ENCODE results near the gene COL18A1.
A peak's percentile ranks its signal among the peaks of the same experiment; 100 is the strongest.

The COL18A1 gene

DNA sequence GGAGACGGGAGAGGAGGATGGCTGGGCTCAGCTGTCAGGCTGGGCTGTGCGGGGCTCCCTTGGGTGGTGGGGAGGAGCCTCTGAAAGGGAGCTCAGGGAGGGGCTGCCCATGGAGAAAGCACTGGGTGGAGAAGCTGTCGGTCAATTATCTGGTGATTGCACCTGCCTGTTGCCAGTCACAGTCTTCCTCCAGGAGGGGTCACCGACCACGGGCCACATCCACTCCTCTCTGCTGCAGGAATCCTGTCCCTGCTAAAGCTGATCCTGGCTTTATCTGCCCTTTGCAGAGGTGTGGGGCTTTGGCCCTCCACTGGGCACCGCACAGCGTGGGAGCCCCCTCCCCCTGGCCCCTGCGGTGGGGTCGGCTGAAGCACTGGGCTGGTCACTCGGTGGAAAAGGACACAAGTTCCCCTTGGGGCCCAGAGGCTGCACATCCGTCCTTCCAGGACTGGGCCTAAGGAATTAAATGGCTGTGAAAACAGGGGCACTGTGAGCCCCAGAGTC lies 21.8 kb upstream of the COL18A1 start:
- peak; percentile 57 for DNase-seq (ENCODE audit: low spot score)

DNA sequence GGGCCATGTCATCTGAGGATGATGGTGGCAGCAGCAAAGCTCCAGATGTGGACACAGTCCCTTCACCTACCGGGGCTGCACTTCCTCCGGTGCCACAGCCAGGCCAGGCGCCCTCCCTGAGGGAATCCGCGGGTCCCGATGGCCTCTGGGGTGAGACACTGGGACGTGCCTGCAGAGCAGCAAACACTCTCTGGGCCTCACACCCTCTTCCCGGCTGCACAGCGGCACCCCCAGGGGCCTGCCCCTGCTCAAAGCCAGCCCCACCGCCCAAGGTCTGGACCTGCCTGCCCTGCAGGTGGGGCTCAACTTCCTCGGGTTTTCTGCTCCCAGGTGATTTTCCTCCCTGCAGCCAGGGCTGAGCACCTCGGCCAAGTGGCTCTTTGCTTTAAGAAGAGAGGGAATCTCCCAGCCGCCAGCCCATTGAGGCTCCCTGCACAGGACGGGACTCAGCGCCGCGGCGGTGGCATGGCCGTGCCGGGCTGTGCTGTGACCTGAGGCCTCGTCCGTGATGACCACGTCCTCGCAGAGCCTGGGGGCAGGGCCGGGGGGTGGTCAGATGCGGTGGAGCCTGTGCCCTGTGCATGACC lies 21.3 kb upstream of the COL18A1 start:
- DNase-seq (ENCODE audit: low spot score) = no peak

DNA sequence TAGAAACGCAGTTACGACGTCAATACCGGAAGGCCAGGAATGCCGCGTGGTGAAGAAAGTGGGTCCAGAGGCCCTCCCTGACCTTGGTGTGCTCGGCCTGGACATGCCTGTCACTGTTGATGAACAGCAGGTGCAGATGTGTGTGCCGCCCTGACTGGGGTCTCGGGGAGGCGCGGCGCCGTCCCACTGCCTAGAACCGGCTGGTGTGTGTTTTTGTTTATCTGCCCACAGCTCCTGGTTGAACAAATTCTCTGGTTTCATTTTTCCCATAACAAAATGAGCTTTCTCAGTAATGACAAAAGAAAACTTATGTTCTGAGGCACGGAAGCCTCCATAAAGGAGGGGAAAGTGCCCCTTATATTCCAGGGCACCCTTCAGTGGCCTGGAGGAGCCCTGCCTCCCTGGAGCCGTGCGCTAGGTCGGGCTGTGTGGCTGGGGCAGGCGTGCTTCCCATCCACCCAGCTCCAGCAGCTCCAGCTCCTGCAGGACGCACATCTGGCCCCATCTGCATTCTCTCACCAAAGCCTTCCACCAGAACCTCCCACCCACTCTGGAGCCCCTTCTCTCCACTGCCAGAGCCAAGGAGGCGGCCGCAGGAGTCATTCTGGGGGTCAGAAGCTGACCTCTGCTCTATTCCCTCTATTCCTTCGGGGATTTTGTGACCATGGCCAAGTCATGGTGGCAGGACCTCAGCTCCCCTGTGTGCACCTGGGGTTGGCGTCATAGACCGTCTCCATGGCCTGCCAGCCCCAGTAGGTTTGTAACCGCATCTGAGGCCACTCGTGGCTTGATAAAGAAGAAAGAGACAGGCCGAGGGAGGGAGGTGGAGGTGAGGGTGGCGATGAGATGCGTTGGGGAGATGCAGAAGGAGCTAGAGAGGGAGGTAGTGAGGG lies 20.1 kb upstream of the COL18A1 start:
- DNase-seq (ENCODE audit: low spot score) = no peak

DNA sequence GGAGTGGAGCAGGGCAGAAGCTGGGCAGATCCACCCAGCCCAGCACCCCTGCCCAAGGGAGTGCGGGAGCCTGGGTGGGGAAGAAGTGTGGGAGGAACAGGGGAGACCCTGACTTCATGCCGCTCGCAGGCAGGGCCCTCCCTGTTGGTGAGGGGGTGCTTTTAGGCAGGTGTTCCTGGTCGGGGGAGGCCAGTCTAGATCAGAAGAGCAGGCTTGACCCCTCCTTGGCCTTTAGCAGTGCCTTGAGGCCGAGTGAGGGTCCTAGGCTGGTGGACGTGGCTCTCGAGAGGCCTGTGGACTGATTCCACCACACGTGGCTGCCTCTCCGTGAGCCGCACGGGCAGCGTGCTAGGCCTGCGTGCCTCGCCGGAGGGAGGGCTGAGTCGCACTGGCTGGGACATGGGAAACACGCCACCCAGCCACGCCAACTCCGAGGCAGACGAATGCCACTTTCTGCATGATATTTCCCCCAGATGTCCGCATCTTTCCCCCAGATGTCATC lies 19.4 kb upstream of the COL18A1 start:
- DNase-seq (ENCODE audit: low spot score) = no peak

DNA sequence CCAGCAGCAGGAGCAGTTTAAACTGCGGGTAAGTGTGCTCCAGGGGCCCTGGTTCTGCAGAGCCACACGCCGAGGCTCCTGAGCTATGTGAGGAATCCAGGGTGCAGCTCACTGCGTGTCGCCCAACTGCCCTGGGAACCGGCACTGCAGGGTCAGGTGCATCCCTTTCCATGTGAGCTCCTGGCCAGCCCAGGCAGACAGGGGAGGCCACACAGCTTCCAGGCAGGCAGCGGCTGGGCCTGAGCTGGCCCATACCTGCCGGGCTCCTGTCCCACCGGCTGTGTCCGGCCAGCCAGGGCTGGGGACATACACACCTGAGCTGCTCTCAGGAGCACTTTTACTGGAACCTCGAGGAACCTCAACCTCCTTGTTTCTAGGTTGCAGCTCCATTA lies 18.6 kb upstream of the COL18A1 start:
- DNase-seq (ENCODE audit: low spot score) = no peak

DNA sequence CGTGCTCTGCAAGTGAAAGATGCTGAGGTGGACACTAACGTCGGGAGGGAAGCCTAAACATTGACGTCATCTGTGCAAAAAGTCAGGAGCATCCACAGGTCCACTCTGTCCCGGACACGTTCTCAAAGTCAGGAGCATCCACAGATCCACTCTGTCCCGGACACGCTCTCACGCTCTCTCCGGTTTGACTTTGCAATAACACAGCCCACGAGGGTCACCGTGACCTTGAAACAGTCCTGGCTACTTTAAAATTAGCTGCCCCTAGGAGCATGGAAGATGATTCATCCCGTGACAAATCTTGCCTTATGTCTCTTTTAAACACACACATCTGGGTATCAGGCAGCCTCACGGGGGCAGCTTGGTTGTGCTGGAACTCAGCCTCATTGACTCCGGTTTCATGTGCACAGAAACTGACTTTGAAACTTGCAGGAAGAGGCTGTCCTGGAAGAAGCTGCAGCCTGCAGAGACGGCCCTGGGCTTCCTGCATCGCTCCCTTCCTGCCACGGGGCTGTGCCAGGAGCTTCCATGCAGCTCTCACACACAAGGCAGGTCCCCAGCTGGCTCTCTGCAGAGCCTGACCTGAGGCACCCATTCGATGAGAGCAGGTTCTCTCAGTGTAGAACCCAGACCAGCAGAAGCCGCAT lies 18.1 kb upstream of the COL18A1 start:
- DNase-seq (ENCODE audit: low spot score) = peak; percentile 23

DNA sequence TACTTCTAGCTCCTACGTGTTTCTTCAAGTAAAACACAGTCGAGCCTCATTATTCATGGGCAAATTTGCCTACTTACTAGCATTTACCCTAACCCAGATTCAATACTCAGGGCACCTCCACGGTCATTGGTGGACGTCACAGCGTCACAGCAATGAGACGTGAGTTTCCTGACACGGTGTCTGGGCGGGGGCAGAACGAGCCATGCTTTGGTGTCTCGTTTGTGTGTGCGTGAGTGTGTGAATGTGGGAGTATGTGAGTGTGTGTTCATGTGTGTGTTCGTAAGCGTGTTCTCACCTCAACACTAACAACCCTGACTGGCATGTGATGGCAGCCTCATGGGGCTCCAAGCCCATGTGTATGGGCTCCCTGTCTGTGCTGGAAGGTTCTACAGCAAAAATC lies 17.5 kb upstream of the COL18A1 start:
- no peak for DNase-seq (ENCODE audit: low spot score)

DNA sequence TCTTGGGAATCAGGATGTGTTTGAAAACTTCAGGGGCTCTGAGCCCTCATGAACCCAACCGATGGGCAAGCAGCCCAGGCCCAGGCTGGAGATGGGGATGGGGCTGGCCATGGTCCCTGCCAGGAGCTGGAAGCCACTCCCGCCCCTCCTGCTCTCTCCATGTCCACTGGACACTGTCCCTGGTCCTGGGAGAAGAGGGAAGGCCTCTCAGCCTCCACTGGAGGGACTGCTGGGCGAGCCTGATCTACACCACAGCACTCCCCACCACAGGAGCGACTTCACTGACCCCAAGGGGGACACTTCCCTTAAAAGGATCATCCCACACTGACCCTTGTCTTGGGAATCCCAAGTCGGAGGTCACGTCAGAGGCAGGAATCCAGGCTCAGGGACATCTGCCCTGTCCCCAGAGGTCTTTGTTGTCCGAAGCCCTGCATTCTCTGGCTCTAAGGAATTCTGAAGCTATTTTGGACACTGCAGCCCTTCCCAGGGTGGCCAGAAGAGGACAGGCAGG lies 16.9 kb upstream of the COL18A1 start:
- DNase-seq (ENCODE audit: low spot score) = no peak

DNA sequence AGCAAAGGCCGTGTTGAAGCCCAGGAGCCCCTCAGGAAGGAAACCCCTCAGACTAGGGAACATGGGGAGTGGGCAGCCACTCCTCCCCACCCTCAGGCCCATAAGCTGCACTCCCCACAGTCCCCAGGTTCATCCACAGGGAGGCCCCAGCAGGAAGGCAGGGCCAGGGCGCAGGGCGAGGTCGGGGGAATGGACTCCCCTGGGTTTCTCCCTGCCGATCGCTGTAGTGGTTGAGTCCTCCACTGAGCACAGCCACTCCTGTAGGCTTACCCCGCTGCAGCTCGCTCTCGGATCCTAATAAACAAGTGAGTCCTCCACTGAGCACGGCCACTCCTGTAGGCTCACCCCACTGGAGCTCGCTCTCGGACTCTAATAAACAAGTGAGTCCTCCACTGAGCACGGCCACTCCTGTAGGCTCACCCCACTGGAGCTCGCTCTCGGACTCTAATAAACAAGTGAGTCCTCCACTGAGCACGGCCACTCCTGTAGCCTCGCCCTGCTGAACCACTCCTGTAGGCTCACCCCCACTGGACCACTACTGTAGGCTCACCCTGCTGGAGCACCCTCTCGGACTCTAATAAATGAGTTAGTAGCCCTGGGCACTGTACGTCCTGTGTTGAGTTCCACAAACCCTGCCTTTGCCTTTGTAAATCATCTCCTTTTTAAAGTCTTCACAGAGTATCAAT lies 16.2 kb upstream of the COL18A1 start:
- no peak for DNase-seq (ENCODE audit: low spot score)

DNA sequence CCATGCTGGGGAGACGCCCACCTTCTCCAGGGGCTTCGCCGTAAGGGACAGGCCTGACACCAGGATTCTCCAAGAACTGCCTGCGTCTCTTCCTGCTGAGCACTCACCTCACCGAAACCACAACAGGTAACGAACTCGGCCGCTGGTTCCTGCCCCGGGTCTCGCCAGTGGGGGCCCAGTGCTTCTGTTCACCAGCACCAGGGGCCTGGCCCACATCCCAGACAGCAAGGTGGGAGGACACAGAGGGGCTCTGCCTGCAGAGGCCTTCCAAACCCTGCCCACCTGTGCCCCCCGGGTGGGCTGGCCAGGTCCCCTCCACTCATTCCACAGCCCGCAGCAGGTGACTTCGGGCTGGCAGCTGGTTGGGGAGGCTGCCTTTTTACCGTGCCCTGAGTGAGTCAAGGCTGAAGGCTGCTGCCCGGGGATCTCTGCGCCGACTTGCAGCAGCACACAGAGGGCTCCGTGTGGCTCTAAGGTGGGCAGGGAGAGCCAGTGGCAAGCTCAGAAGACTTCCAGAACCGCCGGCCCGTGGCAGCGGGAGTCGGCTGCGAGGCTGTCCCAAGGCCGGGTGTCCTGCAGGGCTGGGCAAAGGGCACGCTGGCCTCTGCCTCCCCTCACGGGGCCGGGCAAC lies 14.7 kb upstream of the COL18A1 start:
- no peak for DNase-seq (ENCODE audit: low spot score)

DNA sequence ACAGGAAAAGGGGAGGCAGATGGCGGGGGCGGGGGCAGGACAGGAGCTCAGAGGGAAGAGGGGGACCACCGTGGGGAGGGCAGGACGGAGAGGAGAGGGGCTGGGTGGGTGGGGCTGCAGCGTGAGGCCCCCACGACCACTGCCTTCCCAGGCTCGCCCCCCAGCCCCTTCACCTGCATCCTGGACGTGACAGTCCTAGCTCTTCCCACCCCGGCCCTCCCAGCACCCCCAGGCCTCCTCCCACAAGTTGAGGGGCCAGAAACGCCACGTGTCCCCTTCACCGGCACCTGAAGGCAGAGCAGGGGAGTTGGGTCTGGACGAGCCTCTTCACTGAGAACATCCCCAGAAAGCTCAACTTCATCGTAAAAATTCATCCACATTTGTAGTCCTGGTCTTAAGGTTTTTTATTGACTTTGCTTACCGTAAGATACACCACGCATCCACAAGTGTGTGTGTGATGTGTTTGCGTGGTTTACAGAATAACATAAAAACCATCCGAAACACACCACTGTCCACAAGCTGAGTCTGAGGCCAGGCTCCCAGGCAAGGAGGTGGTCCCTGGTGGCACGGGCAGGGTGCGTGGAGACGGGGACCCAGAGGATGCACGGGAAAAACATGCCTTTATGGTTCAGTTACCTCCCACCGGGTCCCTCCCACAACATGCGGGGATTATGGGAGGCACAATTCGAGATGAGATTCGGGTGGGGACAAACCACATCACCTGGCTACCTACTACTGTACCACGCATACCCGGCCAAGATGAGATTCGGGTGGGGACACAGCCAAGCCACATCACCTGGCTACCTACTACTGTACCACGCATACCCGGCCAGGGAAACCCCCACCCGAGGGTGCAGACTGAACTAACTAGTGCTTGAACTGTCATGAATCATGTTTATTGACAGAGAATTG lies 13.9 kb upstream of the COL18A1 start:
- no peak for DNase-seq (ENCODE audit: low spot score)

DNA sequence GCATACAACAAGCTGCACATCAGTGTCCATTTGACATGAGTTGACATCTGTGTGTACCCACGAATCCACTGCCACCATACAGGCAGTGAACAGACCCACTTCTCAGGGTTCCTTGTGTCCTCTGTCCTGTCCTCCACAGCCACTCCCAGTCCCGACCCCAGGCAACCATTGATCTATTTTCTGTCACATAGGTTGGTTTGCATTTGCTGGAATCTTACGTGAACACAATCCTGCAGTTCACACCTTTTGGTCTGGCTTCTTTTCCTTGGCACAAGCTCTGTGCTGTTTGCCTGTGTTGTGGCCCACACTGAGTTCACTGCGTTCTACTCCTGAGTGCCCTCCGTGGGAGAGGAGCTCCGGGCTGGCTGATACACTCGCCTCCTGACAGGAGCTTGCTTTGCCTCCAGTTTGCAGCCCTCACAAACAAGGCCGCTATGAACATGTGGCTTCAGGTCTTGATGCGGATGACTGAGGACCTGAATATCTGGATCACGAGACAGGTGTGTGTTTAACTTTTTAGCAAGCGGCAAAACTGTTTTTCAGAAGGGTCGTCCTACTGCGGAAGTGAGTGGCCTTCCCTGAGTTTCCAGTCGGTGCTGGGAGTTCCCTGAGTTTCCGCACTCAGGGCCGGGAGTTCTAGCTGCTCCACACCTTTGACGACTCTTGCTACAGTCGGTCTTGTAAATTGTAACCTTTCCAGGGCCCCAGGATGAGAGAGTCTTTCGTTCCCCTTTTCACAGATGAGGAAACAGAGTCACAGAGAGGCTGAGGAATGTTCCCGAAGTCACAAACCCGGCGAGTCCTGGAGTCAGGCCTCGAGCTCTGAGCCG lies 13.0 kb upstream of the COL18A1 start:
- DNase-seq (ENCODE audit: low spot score) = no peak

DNA sequence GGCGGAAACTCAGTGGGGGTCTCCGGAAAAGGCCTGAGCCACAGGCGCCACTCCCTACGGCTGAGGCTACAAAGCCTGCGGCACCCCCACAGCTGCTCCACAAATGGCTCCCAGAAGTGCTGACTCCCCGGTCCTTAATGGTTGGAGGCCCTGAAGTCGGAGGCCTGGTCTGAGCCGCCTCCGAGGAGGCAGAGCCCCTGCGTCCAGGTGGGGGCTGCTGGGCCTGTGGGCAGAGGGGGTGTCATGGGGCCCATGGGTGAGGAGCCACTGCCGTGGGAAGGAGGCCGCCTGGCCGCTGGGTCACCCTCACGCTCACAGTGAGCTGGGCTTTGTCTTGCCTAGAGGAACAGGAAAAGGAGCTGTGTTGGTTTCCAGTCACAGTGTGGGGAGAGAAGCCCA lies 12.4 kb upstream of the COL18A1 start:
- DNase-seq (ENCODE audit: low spot score) = no peak

DNA sequence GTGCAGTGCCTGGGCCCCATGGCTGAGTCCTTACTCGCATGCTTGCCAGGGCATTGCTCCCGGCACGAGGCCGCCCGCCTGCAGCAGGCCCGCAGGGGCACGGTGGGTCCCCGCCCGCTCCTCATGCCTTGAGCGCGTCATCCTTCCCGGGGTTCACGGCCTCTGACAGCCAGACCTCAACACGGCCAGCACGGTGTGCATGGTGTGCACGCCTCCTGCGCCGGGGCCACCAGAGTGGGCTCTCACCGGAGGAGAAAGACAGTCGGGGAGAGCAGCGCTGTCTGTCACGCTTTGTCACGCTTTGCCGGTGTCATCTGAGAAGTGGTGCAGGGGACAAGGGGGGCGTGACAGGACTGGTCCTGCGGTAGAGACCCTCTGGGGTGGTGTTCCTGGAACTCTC lies 11.9 kb upstream of the COL18A1 start:
- DNase-seq (ENCODE audit: low spot score) = no peak

DNA sequence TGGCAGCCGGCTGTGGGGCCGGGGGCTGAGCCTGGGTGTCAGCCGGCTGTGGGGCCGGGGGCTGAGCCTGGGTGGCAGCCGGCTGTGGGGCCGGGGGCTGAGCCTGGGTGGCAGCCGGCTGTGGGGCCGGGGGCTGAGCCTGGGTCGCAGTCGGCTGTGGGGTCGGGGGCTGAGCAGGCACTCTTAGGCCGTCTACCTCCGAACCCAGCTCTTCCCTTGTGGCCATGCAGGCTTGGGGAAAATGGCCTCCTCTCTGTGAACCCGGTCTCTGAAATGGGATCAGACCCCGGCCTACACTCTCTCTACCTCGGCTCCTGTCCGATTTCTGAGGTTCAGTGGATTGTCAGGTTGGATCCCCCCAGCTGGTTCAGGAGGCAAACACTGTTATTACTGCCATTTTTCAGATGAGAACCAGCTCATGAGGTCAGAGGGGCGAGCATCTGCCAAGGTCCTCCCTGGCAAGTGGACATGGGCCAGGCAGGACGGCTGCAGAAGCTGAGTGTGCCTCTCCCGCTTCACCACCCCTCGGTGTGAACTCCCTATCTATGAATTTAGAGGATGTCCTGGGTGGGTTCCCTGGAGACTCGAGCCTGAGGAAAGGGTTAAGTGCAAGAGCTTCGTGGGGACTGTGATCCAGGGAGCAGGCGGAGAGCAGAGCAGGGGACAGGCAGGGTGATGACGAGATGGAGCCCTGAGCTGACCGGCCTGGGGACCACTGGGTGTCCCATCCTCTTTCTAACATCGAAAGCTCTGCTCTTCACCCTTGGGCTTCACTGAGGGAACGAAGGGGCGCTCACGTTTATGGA lies 10.9 kb upstream of the COL18A1 start:
- DNase-seq (ENCODE audit: low spot score) = no peak

DNA sequence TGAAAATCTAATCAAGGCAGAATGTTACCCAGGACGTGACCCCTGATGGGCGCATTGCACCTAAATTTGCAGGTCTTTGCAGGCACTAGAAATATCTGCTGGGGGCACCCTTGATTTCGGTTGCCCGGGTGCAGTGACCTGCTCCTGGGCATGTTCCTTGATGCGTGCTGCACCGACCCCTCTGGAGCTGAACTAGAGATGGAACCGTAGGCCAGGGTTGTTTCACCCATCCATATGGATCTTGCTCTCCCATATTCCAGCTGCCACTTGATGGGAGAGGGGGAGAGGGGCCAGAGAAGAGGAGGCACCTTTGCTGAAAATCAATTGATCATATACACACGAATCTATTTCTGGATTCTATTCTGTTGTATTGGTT lies 8.4 kb upstream of the COL18A1 start:
- no peak for DNase-seq (ENCODE audit: low spot score)

DNA sequence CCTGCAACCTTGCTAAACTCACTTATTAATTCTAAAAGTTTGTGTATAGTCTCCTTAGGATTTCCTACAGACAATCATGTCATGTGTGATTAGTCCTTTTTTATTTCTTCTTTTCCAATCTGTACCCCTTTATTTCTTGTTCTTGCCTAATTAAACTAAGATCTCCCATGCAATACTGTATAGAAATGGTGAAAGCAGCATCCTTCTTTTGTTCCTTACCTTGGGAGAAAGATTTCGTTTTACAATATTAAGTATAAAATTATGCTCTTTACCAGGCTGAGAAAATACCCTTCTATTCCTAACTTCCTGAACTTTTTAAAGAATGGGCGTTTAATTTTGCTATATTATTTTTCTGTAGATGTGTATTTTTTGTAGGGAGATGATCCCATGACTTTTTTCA lies 7.6 kb upstream of the COL18A1 start:
- no peak for DNase-seq (ENCODE audit: low spot score)

DNA sequence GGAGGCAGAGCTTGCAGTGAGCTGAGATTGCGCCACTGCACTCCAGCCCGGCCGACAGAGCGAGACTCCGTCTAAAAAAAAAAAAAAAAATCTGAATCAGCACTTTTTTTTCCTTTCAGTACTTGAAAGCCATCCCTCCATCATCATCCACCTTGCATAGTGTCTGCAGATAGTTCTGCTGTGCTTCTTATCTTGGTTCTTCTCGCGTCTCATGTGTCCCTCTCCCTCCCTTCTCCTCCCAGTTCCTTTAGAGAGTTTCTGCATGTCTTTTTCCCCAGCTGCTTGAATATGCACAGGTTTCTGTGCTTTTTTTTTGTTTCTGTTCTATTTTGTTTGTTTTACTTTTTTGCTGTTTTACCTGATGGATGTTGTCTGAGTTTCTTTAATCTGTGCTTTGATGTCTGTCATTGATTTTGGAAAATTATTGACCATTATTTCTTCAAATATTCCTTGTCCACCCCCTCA lies 3.9 kb upstream of the COL18A1 start:
- no peak for DNase-seq (ENCODE audit: low spot score)
